ENCODE measurements around the gene TMEM44. TPM values are rescaled to one million over a fixed set of nuclear protein-coding genes. Genes with fewer than 3 reads are reported as not detected.

Gene TMEM44
- total and polyA plus RNA-seq, 9 of the 15 experiments (the other 6 are each of a cell fraction or from before 2014, with no cell fraction given), result 0.53 to 18.1 (median 11.3) TPM

- BruUV-seq (replicated peaks), result no TSS peak
- Histone ChIP-seq H3K9me3 (replicated peaks; ENCODE audit: control insufficient read depth, insufficient read depth, low read depth, low read length) (no peaks in the 10 kb centered on the region; the same call in 1 of the 2 replicates), H3K36me3 (ENCODE audit: control insufficient read depth, insufficient read depth, low read length) (no peaks in the 10 kb centered on the region), H2AFZ (ENCODE audit: low read depth, low read length) (no peak overlapping the region), H3K4me3 (no peak overlapping the region), H3K79me2 (ENCODE audit: control insufficient read depth, insufficient read depth, low read length) (no peaks in the 10 kb centered on the region), H3K27ac (ENCODE audit: extremely low read depth, low read depth, low read length) (no peak overlapping the region), H3K9me1 (ENCODE audit: control insufficient read depth, insufficient read depth, low read length) (no peaks in the 10 kb centered on the region), H3K4me2 (ENCODE audit: insufficient read depth, low read length) (no peak overlapping the region), H3K27me3 (ENCODE audit: control insufficient read depth in 2 of 2, insufficient read depth in 2 of 2, low read length in 2 of 2) (no peaks in the 10 kb centered on the region), H3K4me1 (replicated peaks in 1 of 2; ENCODE audit: control insufficient read depth in 2 of 2, insufficient read depth in 2 of 2, low read length in 2 of 2) (peaks cover 0 to 3% of the 10 kb centered on the region in 2 experiments; a peak in 2 of 5 replicates), H3K9ac (ENCODE audit: insufficient read depth in 1 of 2, low read depth in 2 of 2, low read length in 2 of 2) (no peak overlapping the region), H4K20me1 (replicated peaks; ENCODE audit: control insufficient read depth, insufficient read depth, low read length) (no peaks in the 10 kb centered on the region)
- CTCF ChIA-PET (ENCODE audit: low intra/inter-chr PET ratio), result no interaction called here
- 63% methylated on average over 9 of the region's 9 CpGs for WGBS (ENCODE audit: insufficient coverage, low coverage, missing lambda C conversion rate)
- POLR2A ChIA-PET, result no interaction called here
- intact Hi-C loops (cut with micrococcal nuclease), result no loop called here
- in situ Hi-C loops (cut with MboI), result no loop called here
- DNase-seq (ENCODE audit: extremely low read depth in 1 of 4, low spot score in 3 of 4) (no peak), ATAC-seq (no peak), FAIRE-seq (peak; percentile 11)
- peak; percentile 51; the same call in 1 of the 2 replicates for TF ChIP-seq RFX1 (IDR thresholded peaks at IDR 0.05)
- peak; percentile 53 for TF ChIP-seq PKNOX1 (IDR thresholded peaks at IDR 0.05)
- TF ChIP-seq U2AF2 (optimal IDR thresholded peaks at IDR 0.05; ENCODE audit: low read depth, low read length), result no peak
Measured at GRCh38 chr3:194549853-194550252, 83.4 kb downstream of the TMEM44 start.
